Endothelial cell of umbilical vein (primary cell): ENCODE measurements around the gene RSRC2. TPM values are rescaled to one million over a fixed set of nuclear protein-coding genes. Genes with fewer than 3 reads are reported as not detected.
"Not testable (repeated sequence)": the region's sequence is repeated elsewhere in the genome, so short reads cannot be mapped to it uniquely, and the experiment has no call there.

ENCODE experiments used
- BruUV-seq: library from RNA; stranded (reverse); fragments of 400-500 nt; replicated peaks from 2 replicates; lab custom pipeline; 2021; lab: Mats Ljungman, UMichigan
- CTCF ChIA-PET: fragments of 300-600, 350-600 bp; sonication (Branson Sonifier 250); formaldehyde crosslinking; loops from one replicate; lab custom pipeline; 2021; ENCODE audit warnings: antibody characterized with exemption, inconsistent platforms; lab: Charles Lee
- POLR2A ChIA-PET: fragments of 300-600, 350-600 bp; sonication (Branson Sonifier 250); formaldehyde crosslinking; loops from one replicate; lab custom pipeline; 2021; ENCODE audit warnings: antibody characterized with exemption, inconsistent platforms; lab: Charles Lee
- DNase-seq: peaks from one replicate; pipeline ENCODE4 v3.0.0-alpha.2; 2011; ENCODE audit warnings: low read depth, low spot score
- FAIRE-seq: peaks from 2 replicates; lab custom pipeline; 2011; peaks lifted over from hg19 to GRCh38; lab: Jason Lieb, UNC
- H2AFZ ChIP-seq: 2 replicates; pipeline ENCODE4 v1.6.0; 2012; ENCODE audit warnings: low read depth, low read length, control low read depth, inconsistent platforms
- H3K27ac ChIP-seq: 2 replicates; pipeline ENCODE4 v1.5.1; 2011; ENCODE audit warnings: low read depth, mild to moderate bottlenecking, control low read depth, low read length, moderate library complexity; ENCODE audit not compliant: insufficient read depth
- H3K27me3 ChIP-seq, 2 experiments: 2 replicates each; pipeline versions ENCODE4 v1.6.0 to v1.6.1; 2011; ENCODE audit warnings: low read length in 2 of 2, mixed read lengths in 1 of 2; ENCODE audit not compliant: control insufficient read depth in 2 of 2, insufficient read depth in 2 of 2
- H3K36me3 ChIP-seq, 2 experiments: 2 replicates in 1 of 2; 3 replicates in 1 of 2; pipeline ENCODE4 v1.5.1; 2011; ENCODE audit warnings: low read length in 2 of 2, mild to moderate bottlenecking in 1 of 2, moderate library complexity in 1 of 2; ENCODE audit not compliant: control insufficient read depth in 2 of 2, insufficient read depth in 2 of 2; ENCODE audit errors: extremely low read depth in 1 of 2
- H3K4me1 ChIP-seq: 3 replicates; pipeline ENCODE4 v1.5.1; 2011; ENCODE audit warnings: mild to moderate bottlenecking, low read length; ENCODE audit not compliant: control insufficient read depth, insufficient read depth; ENCODE audit errors: extremely low read depth
- H3K4me2 ChIP-seq: 2 replicates; pipeline ENCODE4 v1.6.1; 2011; ENCODE audit warnings: low read length, control low read depth, mixed read lengths; ENCODE audit not compliant: insufficient read depth
- H3K4me3 ChIP-seq, 3 experiments: fragments of 200-600 bp in 1 of 3; sonication (generic), shearing (Covaris generic) in 1 of 3; replicated peaks in 1 of 3; 2 replicates each; pipeline ENCODE4 v1.5.1; 2011 to 2016; ENCODE audit warnings: control low read depth in 3 of 3, low read length in 3 of 3, mild to moderate bottlenecking in 2 of 3, inconsistent platforms in 1 of 3, low read depth in 1 of 3, moderate library complexity in 1 of 3; ENCODE audit not compliant: insufficient read depth in 1 of 3
- H3K79me2 ChIP-seq: 2 replicates; pipeline ENCODE4 v1.6.0; 2012; ENCODE audit warnings: low read length, inconsistent platforms; ENCODE audit not compliant: control insufficient read depth, insufficient read depth
- H3K9ac ChIP-seq: replicated peaks from 2 replicates; pipeline ENCODE3; 2011; ENCODE audit warnings: low read length, control low read depth; ENCODE audit not compliant: insufficient read depth; ENCODE audit errors: extremely low read depth
- H3K9me1 ChIP-seq: replicated peaks from 3 replicates; pipeline ENCODE4 v1.6.0; 2011; ENCODE audit warnings: mild to moderate bottlenecking, low read length; ENCODE audit not compliant: control insufficient read depth, insufficient read depth; ENCODE audit errors: extremely low read depth
- H3K9me3 ChIP-seq: replicated peaks from 2 replicates; pipeline ENCODE4 v1.5.1; 2012; ENCODE audit warnings: low read length, inconsistent platforms; ENCODE audit not compliant: control insufficient read depth, insufficient read depth
- H4K20me1 ChIP-seq: replicated peaks from 2 replicates; pipeline ENCODE3; 2011; ENCODE audit warnings: mild to moderate bottlenecking, low read length; ENCODE audit not compliant: control insufficient read depth, insufficient read depth; ENCODE audit errors: extremely low read depth
- CTCF ChIP-seq, 2 donors: IDR thresholded peaks; 1 replicate in 1 of 2; 2 replicates in 1 of 2; pipeline ENCODE4 v1.5.1; 2011; ENCODE audit warnings: low read length in 2 of 2, mild to moderate bottlenecking in 2 of 2, moderate library complexity in 2 of 2, control low read depth in 1 of 2, inconsistent platforms in 1 of 2, low read depth in 1 of 2; ENCODE audit not compliant: insufficient read depth in 1 of 2; ENCODE audit errors: extremely low read depth in 1 of 2
- EZH2 ChIP-seq: IDR thresholded peaks from 2 replicates; pipeline ENCODE4 v1.6.1; 2012; ENCODE audit warnings: borderline replicate concordance, low read depth, mild to moderate bottlenecking, moderate library complexity, low read length, inconsistent platforms; ENCODE audit not compliant: severe bottlenecking
- FOS ChIP-seq: IDR thresholded peaks from 2 replicates; pipeline ENCODE4 v1.6.1; 2011; ENCODE audit warnings: mild to moderate bottlenecking, low read length, moderate library complexity, borderline replicate concordance; ENCODE audit not compliant: insufficient read depth
- JUN ChIP-seq: IDR thresholded peaks from 2 replicates; pipeline ENCODE4 v1.6.1; 2011; ENCODE audit warnings: borderline replicate concordance, low read depth; ENCODE audit not compliant: insufficient read length, insufficient read depth
- MAX ChIP-seq: IDR thresholded peaks from 2 replicates; pipeline ENCODE4 v1.6.1; 2011; ENCODE audit not compliant: insufficient read depth, insufficient read length
- MYC ChIP-seq: IDR thresholded peaks from one replicate; pipeline ENCODE4 v1.6.1; 2011; ENCODE audit warnings: mild to moderate bottlenecking, low read depth, low read length
- POLR2A ChIP-seq: IDR thresholded peaks from 2 replicates; pipeline ENCODE4 v1.6.1; 2012; ENCODE audit warnings: low read depth, mild to moderate bottlenecking, control low read depth, low read length
- POLR2AphosphoS5 ChIP-seq: IDR thresholded peaks from 2 replicates; pipeline ENCODE4 v1.6.1; 2012; ENCODE audit warnings: low read depth, mild to moderate bottlenecking, control low read depth, low read length, moderate library complexity; ENCODE audit not compliant: insufficient read depth
- dilution Hi-C: fragments of 300-500 bp; cut with MboI; formaldehyde crosslinking; loops from one replicate; pipeline ENCODE4 v1.15.0; 2019; ENCODE audit warnings: low sequenced_read_pairs; ENCODE audit not compliant: extremely low pct_ligation_motif_present
- intact Hi-C: fragments of 100-400 bp; cut with micrococcal nuclease; formaldehyde crosslinking; loops from one replicate; pipeline ENCODE4 v1.10.0; 2022
- polyA plus RNA-seq, 4 experiments: library from polyadenylated mRNA; depleted of rRNA in 3 of 4; stranded (reverse) in 3 of 4; unstranded in 1 of 4; fragments of >200 nt; gene quantifications; 2 replicates each; pipeline versions ENCODE4 v1.2.1 to v1.2.3, GENCODE V29; 2011 to 2012; ENCODE audit warnings: missing spikeins in 1 of 4
- total RNA-seq: library from RNA; stranded (reverse); gene quantifications from 2 replicates; pipeline ENCODE4 v1.2.3, GENCODE V29; 2021

RSRC2 gene
- total and polyA plus RNA-seq, 2 donors (not counting 3 experiments of a cell fraction or from before 2014, with no cell fraction given): 17.6 to 81.1 TPM

- ChIA-PET CTCF (no interaction called here), POLR2A (no interaction called here)
- H3K4me2 ChIP-seq: no peak overlapping the region
- no peaks in the 10 kb centered on the region for H3K9me3 ChIP-seq
- H3K9ac ChIP-seq: no peak overlapping the region
- FAIRE-seq (peak; percentile 38), DNase-seq (no peak)
- no peaks in the 10 kb centered on the region for H3K9me1 ChIP-seq
- H4K20me1 ChIP-seq: no peaks in the 10 kb centered on the region
- H2AFZ ChIP-seq: no peak overlapping the region
- dilution Hi-C loops: no loop called here
- no peaks in the 10 kb centered on the region for H3K27me3 ChIP-seq
- H3K79me2 ChIP-seq: peaks cover 40% of the 10 kb centered on the region
- peaks cover 14% of the 10 kb centered on the region for H3K4me1 ChIP-seq
- no TSS peak for BruUV-seq
- intact Hi-C loops: no loop called here
- H3K36me3 ChIP-seq: peaks cover 4 to 8% of the 10 kb centered on the region in 2 experiments
- H3K4me3 ChIP-seq: no peak overlapping the region
- TF ChIP-seq EZH2: no peak
- no peak for TF ChIP-seq CTCF (IDR thresholded peaks at IDR 0.05; ENCODE audit: extremely low read depth in 1 of 2, insufficient read depth in 1 of 2, low read depth in 1 of 2, low read length in 2 of 2)
- TF ChIP-seq POLR2AphosphoS5: no peak
- TF ChIP-seq FOS: no peak
- TF ChIP-seq POLR2A: no peak
- no peak for TF ChIP-seq MAX
- no peak for TF ChIP-seq MYC
- no peak for TF ChIP-seq JUN
- H3K27ac ChIP-seq: no peak overlapping the region
Observed at GRCh38 chr12:122495258-122495657, 31.5 kb downstream of the RSRC2 start.

- Histone ChIP-seq H3K36me3 (peaks cover 9 to 15% of the 10 kb centered on the region in 2 experiments), H3K79me2 (peaks cover 20% of the 10 kb centered on the region)
- H3K9me1 ChIP-seq, H4K20me1 ChIP-seq, H3K4me2 ChIP-seq, intact Hi-C loops, BruUV-seq, FAIRE-seq, H3K4me3 ChIP-seq, H3K9ac ChIP-seq, POLR2A ChIA-PET, dilution Hi-C loops, H3K27me3 ChIP-seq, DNase-seq, H3K4me1 ChIP-seq, H2AFZ ChIP-seq, H3K27ac ChIP-seq, H3K9me3 ChIP-seq: not testable (repeated sequence)
- CTCF ChIA-PET: interaction anchor here (0.9 kb wide), 1 partner anchor 22 kb away, joined by 3 read pairs; no protein-coding TSS in a partner anchor
Observed at GRCh38 chr12:122493222-122493621, 33.5 kb downstream of the RSRC2 start.
